Measurements from ENCODE around the gene SLC1A4.

Gene SLC1A4

DNA sequence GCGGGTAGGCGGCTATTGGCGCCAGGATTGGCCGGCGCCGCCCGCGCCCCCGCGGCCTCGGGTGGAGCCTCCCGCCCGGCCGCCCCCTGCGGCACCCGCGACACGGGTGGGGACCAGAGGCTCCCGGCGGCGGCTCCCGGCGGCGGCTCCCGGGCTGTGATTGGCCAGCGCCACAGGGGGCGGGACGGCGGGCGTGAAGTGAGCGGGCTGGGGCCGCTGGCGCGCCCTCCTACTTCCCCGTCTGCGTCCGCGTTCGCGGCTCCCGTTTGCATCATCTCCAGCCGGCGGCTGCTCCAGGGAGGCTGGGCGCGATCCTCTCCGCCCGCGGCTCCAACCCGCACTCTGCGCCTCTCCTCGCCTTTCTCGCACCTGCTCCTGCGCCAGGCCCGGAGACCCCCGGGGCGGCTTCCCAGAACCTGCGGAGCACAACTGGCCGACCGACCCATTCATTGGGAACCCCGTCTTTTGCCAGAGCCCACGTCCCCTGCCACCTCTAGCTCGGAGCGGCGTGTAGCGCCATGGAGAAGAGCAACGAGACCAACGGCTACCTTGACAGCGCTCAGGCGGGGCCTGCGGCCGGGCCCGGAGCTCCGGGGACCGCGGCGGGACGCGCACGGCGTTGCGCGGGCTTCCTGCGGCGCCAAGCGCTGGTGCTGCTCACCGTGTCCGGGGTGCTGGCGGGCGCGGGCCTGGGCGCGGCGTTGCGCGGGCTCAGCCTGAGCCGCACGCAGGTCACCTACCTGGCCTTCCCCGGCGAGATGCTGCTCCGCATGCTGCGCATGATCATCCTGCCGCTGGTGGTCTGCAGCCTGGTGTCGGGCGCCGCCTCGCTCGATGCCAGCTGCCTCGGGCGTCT, at the start of gene SLC1A4:
Gene SLC1A4 (plus strand): TSS at position 274 of the 856 bp plus-strand sequence. CDS start 245 bp downstream, at position 519.
- peak within 1 kb of the TSS; percentile 65 for H3K4me3 ChIP-seq (ENCODE audit: low read length)
- DNase-seq (ENCODE audit: low read depth), result peak; percentile 92
- TF ChIP-seq, protein P1, sequence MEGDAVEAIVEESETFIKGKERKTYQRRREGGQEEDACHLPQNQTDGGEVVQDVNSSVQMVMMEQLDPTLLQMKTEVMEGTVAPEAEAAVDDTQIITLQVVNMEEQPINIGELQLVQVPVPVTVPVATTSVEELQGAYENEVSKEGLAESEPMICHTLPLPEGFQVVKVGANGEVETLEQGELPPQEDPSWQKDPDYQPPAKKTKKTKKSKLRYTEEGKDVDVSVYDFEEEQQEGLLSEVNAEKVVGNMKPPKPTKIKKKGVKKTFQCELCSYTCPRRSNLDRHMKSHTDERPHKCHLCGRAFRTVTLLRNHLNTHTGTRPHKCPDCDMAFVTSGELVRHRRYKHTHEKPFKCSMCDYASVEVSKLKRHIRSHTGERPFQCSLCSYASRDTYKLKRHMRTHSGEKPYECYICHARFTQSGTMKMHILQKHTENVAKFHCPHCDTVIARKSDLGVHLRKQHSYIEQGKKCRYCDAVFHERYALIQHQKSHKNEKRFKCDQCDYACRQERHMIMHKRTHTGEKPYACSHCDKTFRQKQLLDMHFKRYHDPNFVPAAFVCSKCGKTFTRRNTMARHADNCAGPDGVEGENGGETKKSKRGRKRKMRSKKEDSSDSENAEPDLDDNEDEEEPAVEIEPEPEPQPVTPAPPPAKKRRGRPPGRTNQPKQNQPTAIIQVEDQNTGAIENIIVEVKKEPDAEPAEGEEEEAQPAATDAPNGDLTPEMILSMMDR (IDR thresholded peaks at IDR 0.05; ENCODE audit: insufficient read depth, low read depth, low read length, missing control alignments), result no peak

- H3K4me3 ChIP-seq (ENCODE audit: low read length), result no peak overlapping the region
- TF ChIP-seq, protein P1 (IDR thresholded peaks at IDR 0.05; ENCODE audit: insufficient read depth, low read depth, low read length, missing control alignments), result no peak
- DNase-seq (ENCODE audit: low read depth), result no peak
These were observed 48.1 kb upstream of the SLC1A4 start for GRCh38 chr2:64941143-64941542.

- TF ChIP-seq, protein P1 (IDR thresholded peaks at IDR 0.05; ENCODE audit: insufficient read depth, low read depth, low read length, missing control alignments), result no peak
- no peak for DNase-seq (ENCODE audit: low read depth)
- no peak overlapping the region for H3K4me3 ChIP-seq (ENCODE audit: low read length)
These were observed 47.4 kb upstream of the SLC1A4 start for GRCh38 chr2:64941801-64942200.

GRCh38 chr2:64942693-64943092, 46.5 kb upstream of the SLC1A4 start:
- no peak for DNase-seq (ENCODE audit: low read depth)
- H3K4me3 ChIP-seq (ENCODE audit: low read length), result no peak overlapping the region
- TF ChIP-seq, protein P1 (IDR thresholded peaks at IDR 0.05; ENCODE audit: insufficient read depth, low read depth, low read length, missing control alignments), result no peak

DNA sequence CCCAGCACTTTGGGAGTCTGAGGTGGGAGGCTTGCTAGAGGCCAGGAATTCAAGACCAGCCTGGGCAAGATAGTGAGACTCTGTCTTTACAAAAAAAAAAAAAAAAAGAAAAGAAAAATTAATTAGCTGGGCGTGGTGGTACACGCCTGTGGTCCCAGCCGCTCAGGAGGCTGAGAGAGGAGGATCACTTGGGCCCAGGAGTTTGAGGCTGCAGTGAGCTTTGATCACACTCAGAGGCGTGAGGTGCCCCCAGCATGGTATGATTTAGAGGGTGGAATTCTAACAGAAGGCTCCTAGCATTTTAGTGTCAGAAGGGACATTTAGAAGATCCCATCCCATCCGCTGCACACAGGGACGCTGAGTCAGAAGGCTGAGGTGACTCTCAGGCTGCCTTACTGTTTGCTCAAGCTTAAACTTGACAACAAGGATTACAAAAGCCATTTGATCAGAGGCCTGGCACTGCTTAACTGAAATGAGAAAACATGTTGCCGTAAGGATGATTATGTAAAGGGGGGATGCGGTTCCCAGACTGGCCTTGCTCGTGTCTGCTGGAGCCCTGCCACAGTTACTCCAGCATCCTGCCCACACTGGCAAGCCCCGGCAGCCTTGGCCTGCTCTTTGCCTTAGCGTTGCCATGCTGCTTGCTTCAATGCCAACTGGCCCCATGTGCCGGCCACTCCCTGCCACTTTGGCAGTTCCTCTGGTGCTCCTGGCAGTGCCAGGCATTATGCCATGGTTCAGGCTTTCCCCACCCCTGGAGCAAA, 45.6 kb upstream of the SLC1A4 start:
- peak; percentile 95 for DNase-seq (ENCODE audit: low read depth)
- TF ChIP-seq, protein P1 (IDR thresholded peaks at IDR 0.05; ENCODE audit: insufficient read depth, low read depth, low read length, missing control alignments), result no peak
- H3K4me3 ChIP-seq (ENCODE audit: low read length), result no peak overlapping the region

DNA sequence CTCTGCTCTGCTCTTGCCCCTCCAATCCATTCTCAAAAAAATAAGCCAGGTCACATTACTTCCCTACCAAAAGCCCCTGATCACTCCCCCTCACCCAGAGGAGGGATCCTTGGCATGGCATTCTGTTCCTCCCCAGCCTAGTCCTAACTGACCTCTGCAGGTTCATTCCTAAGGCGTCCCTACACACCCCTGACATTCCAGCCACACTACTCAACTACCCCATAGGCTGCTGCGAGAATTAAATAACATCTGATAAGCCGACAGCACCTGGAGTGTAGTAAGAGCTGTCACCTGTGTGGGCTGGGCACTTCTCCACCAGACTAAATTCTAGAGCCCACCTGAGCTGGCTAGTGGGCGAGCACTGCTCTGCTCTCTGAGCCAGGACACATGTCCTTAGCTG, 44.7 kb upstream of the SLC1A4 start:
- TF ChIP-seq, protein P1 (IDR thresholded peaks at IDR 0.05; ENCODE audit: insufficient read depth, low read depth, low read length, missing control alignments), result no peak
- peak; percentile 28 for DNase-seq (ENCODE audit: low read depth)
- H3K4me3 ChIP-seq (ENCODE audit: low read length), result no peak overlapping the region

Measured in epithelial cell of esophagus (primary cell).